Retinal pigment epithelial cell (primary cell): Measurements from ENCODE around the gene SAMD1.

ENCODE experiments used
- DNase-seq: peaks from one replicate; pipeline ENCODE4 v3.0.0-alpha.2; 2010; ENCODE audit warnings: low read depth
- H3K4me3 ChIP-seq: 2 replicates; pipeline ENCODE4 v1.5.1; 2011; ENCODE audit warnings: mild to moderate bottlenecking, low read length, control low read depth, moderate library complexity
- CTCF ChIP-seq: conservative IDR thresholded peaks from 2 replicates; pipeline ENCODE4 v1.5.1; 2011; ENCODE audit warnings: low read depth, low read length, control low read depth, inconsistent platforms

SAMD1 gene

GRCh38 chr19:14127929-14128509 lies 37.5 kb upstream of the SAMD1 start:
- TF ChIP-seq CTCF = no peak
- no peak for DNase-seq

GRCh38 chr19:14127176-14127575 lies 36.6 kb upstream of the SAMD1 start:
- no peak for TF ChIP-seq CTCF

More at GRCh38 chr19:14127929-14128509, 37.5 kb upstream of the SAMD1 start:
- H3K4me3 ChIP-seq = no peak overlapping the region

GRCh38 chr19:14122924-14123323 lies 32.4 kb upstream of the SAMD1 start:
- TF ChIP-seq CTCF = no peak
- DNase-seq = no peak
- H3K4me3 ChIP-seq = no peak overlapping the region

More at GRCh38 chr19:14127176-14127575, 36.6 kb upstream of the SAMD1 start:
- no peak overlapping the region for H3K4me3 ChIP-seq
- no peak for DNase-seq

- no peak for DNase-seq
- no peak overlapping the region for H3K4me3 ChIP-seq
- TF ChIP-seq CTCF = no peak
Observed at GRCh38 chr19:14120497-14120780, 29.9 kb upstream of the SAMD1 start.

- no peak for DNase-seq
- H3K4me3 ChIP-seq = no peak overlapping the region
- no peak for TF ChIP-seq CTCF
Observed at GRCh38 chr19:14119644-14120496, 29.3 kb upstream of the SAMD1 start.

GRCh38 chr19:14119146-14119545 lies 28.6 kb upstream of the SAMD1 start:
- DNase-seq = no peak
- TF ChIP-seq CTCF = no peak

More at GRCh38 chr19:14119146-14119545, 28.6 kb upstream of the SAMD1 start:
- peak overlapping the region; percentile 48 for H3K4me3 ChIP-seq
